K562 (cell line): ENCODE measurements around the gene RALY.

Source experiments
- CEBPB ChIP-seq: fragments of 450-650 bp; IDR thresholded peaks from 2 replicates; pipeline ENCODE4 v1.6.1; 2016; ENCODE audit warnings: missing genetic modification characterization, missing compliant biosample characterization
- FOXP1 ChIP-seq: sonication (generic); formaldehyde crosslinking; IDR thresholded peaks from 2 replicates; pipeline ENCODE4 v1.8.0; 2022; ENCODE audit warnings: mild to moderate bottlenecking, missing genetic modification reagents
- KLF6 ChIP-seq: fragments of 250-450 bp; sonication (Bioruptor Pico); IDR thresholded peaks from 2 replicates; pipeline ENCODE4 v1.4.0; 2020; ENCODE audit warnings: mild to moderate bottlenecking, moderate library complexity, borderline replicate concordance
- POLR2A ChIP-seq: fragments of 450-650 bp; conservative IDR thresholded peaks from 2 replicates; pipeline ENCODE4 v1.6.1; 2016
- ZNF12 ChIP-seq: sonication (generic); formaldehyde crosslinking; IDR thresholded peaks from 2 replicates; pipeline ENCODE4 v1.4.0; 2020; ENCODE audit warnings: mild to moderate bottlenecking, missing genetic modification reagents
- ZNF274 ChIP-seq: IDR thresholded peaks from 2 replicates; pipeline ENCODE4 v1.6.1; 2011; ENCODE audit warnings: low read depth, mild to moderate bottlenecking, low read length, moderate library complexity, borderline replicate concordance
- ZNF644 ChIP-seq: fragments of 200-800 bp; sonication (Bioruptor generic); IDR thresholded peaks from 2 replicates; pipeline ENCODE4 v1.6.1; 2016; ENCODE audit warnings: low read depth, missing genetic modification characterization, missing compliant biosample characterization
- TF ChIP-seq, protein P1 (sequence below): fragments of 250-450 bp; sonication (Bioruptor Pico); IDR thresholded peaks from 2 replicates; pipeline ENCODE4 v1.4.0; 2020; ENCODE audit warnings: mild to moderate bottlenecking
- TF ChIP-seq, protein P2 (sequence below), 2 experiments: IDR thresholded peaks; 2 replicates each; pipeline ENCODE4 v1.6.1; 2012; ENCODE audit warnings: improper control_type of control experiment in 2 of 2, low read depth in 2 of 2, low read length in 2 of 2, borderline replicate concordance in 1 of 2
- TF ChIP-seq, protein P3 (sequence below), 2 experiments: fragments of 450-650 bp in 1 of 2; sonication (generic) in 1 of 2; formaldehyde crosslinking in 1 of 2; IDR thresholded peaks in 1 of 2; conservative IDR thresholded peaks in 1 of 2; 2 replicates each; pipeline versions ENCODE4 v1.6.1 to v1.8.1; 2016 to 2023; ENCODE audit warnings: mild to moderate bottlenecking in 2 of 2, moderate library complexity in 2 of 2, inconsistent platforms in 1 of 2, missing genetic modification reagents in 1 of 2

DNA sequence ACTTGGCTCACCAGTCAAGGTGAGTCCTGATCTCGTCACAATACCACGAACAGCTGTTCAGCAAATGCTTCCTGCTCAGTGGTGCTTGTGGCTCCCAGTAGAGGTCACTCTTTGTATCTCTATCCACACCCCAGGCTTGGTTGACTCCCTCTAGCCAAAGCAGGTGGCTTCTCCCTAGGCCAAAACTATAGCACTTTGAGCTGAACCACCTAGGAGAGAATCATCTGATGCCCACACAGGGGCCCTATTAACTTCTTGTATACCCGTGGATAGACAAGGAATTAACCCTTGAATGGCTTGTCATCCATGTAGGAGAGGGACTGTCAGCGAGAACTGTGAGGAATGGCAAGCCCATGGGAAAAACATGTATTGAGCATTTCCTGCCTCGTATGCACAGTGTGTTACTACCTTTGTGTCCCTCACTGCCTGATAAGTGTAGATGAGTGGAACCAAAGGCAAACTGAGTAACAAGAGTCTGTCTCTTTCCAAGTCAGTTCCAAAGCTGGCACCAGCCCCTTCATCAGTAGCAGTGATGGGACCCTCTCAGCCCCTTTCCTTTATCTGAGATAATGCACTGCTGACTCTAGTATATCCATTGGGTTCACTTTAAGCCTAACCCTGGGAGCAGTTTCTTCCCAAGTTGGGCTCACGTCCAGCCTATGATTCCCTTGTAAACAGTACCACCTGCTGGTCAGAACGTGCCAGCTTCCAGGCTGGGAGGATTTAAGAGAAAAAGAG, 75.8 kb downstream of the RALY start:
- TF ChIP-seq FOXP1 (CRISPR knock-in tag) = no peak
- TF ChIP-seq, protein P1, sequence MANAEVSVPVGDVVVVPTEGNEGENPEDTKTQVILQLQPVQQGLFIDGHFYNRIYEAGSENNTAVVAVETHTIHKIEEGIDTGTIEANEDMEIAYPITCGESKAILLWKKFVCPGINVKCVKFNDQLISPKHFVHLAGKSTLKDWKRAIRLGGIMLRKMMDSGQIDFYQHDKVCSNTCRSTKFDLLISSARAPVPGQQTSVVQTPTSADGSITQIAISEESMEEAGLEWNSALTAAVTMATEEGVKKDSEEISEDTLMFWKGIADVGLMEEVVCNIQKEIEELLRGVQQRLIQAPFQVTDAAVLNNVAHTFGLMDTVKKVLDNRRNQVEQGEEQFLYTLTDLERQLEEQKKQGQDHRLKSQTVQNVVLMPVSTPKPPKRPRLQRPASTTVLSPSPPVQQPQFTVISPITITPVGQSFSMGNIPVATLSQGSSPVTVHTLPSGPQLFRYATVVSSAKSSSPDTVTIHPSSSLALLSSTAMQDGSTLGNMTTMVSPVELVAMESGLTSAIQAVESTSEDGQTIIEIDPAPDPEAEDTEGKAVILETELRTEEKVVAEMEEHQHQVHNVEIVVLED (CRISPR knock-in tag) = no peak
- TF ChIP-seq, protein P2, sequence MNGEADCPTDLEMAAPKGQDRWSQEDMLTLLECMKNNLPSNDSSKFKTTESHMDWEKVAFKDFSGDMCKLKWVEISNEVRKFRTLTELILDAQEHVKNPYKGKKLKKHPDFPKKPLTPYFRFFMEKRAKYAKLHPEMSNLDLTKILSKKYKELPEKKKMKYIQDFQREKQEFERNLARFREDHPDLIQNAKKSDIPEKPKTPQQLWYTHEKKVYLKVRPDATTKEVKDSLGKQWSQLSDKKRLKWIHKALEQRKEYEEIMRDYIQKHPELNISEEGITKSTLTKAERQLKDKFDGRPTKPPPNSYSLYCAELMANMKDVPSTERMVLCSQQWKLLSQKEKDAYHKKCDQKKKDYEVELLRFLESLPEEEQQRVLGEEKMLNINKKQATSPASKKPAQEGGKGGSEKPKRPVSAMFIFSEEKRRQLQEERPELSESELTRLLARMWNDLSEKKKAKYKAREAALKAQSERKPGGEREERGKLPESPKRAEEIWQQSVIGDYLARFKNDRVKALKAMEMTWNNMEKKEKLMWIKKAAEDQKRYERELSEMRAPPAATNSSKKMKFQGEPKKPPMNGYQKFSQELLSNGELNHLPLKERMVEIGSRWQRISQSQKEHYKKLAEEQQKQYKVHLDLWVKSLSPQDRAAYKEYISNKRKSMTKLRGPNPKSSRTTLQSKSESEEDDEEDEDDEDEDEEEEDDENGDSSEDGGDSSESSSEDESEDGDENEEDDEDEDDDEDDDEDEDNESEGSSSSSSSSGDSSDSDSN (IDR thresholded peaks at IDR 0.05; ENCODE audit: borderline replicate concordance in 1 of 2, low read depth in 2 of 2, low read length in 2 of 2) = no peak
- no peak for TF ChIP-seq CEBPB
- no peak for TF ChIP-seq ZNF274
- TF ChIP-seq, protein P3, sequence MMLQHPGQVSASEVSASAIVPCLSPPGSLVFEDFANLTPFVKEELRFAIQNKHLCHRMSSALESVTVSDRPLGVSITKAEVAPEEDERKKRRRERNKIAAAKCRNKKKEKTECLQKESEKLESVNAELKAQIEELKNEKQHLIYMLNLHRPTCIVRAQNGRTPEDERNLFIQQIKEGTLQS (IDR thresholded peaks at IDR 0.05) = no peak
- TF ChIP-seq, protein P3 (CRISPR knock-in tag; conservative IDR thresholded peaks at IDR 0.05) = no peak
- no peak for TF ChIP-seq KLF6 (CRISPR knock-in tag)
- TF ChIP-seq POLR2A = no peak
- TF ChIP-seq ZNF644 (tag) = no peak
- no peak for TF ChIP-seq ZNF12 (CRISPR knock-in tag)
